ENCODE measurements around the gene ETF1. TPM values are rescaled to one million over a fixed set of nuclear protein-coding genes. Genes with fewer than 3 reads are reported as not detected.

Gene ETF1
- total and polyA plus RNA-seq, 9 of the 15 experiments (the other 6 are each of a cell fraction or from before 2014, with no cell fraction given), result 53.7 to 209 (median 164) TPM

DNA sequence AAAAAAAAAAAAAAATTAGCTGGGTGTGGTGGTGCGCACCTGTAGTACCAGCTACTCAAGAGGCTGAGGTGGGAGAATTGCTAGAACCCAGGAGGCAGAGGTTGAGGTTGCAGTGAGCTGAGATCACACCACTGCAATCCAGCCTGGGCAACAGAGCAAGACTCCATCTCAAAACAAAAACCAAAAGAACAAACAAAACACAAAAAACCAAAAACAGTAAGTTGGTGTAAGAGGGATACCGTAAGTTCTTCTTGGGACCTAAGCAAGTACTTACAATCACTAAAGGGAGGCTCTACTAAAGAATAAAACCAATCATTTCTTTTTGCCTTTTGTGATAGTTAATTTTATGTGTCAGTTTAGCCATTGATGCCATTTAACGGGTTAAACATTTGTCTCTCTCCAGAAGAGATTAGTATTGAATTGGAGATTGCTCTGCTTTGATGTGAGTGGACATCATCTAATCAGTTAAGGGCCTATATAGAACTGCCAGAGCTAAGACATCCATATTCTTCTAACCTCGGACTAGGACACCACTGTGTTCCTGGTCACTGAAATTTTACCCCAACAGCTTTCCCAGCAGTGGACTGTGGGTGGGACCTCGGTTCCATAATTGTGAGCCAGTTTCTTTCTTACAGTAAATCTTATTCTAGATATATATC is 10.5 kb upstream of the ETF1 start (continued):
- TF ChIP-seq, protein P1, sequence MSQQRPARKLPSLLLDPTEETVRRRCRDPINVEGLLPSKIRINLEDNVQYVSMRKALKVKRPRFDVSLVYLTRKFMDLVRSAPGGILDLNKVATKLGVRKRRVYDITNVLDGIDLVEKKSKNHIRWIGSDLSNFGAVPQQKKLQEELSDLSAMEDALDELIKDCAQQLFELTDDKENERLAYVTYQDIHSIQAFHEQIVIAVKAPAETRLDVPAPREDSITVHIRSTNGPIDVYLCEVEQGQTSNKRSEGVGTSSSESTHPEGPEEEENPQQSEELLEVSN (IDR thresholded peaks at IDR 0.05; ENCODE audit: borderline replicate concordance in 1 of 2, extremely low read depth in 1 of 2, insufficient read depth in 1 of 2, insufficient read length in 1 of 2, low read depth in 1 of 2, low read length in 1 of 2, poor library complexity in 1 of 2, severe bottlenecking in 1 of 2), result no peak
- TF ChIP-seq ZNF316 (IDR thresholded peaks at IDR 0.05) (no peak), CEBPB (tag; IDR thresholded peaks at IDR 0.05) (no peak), DMBX1 (CRISPR knock-in tag; IDR thresholded peaks at IDR 0.05; ENCODE audit: borderline replicate concordance) (no peak), MCM7 (IDR thresholded peaks at IDR 0.05) (no peak), MYC (IDR thresholded peaks at IDR 0.05; ENCODE audit: low read depth, low read length) (no peak), MYC (CRISPR knock-in tag; IDR thresholded peaks at IDR 0.05; ENCODE audit: borderline replicate concordance, low read depth) (no peak), TAL1 (IDR thresholded peaks at IDR 0.05) (no peak), HIVEP1 (CRISPR knock-in tag; IDR thresholded peaks at IDR 0.05) (no peak), ZNF778 (CRISPR knock-in tag; IDR thresholded peaks at IDR 0.05) (no peak), FOXP1 (CRISPR knock-in tag; IDR thresholded peaks at IDR 0.05) (no peak)
- TF ChIP-seq, protein P2, sequence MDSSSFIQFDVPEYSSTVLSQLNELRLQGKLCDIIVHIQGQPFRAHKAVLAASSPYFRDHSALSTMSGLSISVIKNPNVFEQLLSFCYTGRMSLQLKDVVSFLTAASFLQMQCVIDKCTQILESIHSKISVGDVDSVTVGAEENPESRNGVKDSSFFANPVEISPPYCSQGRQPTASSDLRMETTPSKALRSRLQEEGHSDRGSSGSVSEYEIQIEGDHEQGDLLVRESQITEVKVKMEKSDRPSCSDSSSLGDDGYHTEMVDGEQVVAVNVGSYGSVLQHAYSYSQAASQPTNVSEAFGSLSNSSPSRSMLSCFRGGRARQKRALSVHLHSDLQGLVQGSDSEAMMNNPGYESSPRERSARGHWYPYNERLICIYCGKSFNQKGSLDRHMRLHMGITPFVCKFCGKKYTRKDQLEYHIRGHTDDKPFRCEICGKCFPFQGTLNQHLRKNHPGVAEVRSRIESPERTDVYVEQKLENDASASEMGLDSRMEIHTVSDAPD (CRISPR knock-in tag; IDR thresholded peaks at IDR 0.05), result no peak
- TF ChIP-seq, protein P3, sequence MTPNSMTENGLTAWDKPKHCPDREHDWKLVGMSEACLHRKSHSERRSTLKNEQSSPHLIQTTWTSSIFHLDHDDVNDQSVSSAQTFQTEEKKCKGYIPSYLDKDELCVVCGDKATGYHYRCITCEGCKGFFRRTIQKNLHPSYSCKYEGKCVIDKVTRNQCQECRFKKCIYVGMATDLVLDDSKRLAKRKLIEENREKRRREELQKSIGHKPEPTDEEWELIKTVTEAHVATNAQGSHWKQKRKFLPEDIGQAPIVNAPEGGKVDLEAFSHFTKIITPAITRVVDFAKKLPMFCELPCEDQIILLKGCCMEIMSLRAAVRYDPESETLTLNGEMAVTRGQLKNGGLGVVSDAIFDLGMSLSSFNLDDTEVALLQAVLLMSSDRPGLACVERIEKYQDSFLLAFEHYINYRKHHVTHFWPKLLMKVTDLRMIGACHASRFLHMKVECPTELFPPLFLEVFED (CRISPR knock-in tag; conservative IDR thresholded peaks at IDR 0.05), result no peak
- TF ChIP-seq, protein P4, sequence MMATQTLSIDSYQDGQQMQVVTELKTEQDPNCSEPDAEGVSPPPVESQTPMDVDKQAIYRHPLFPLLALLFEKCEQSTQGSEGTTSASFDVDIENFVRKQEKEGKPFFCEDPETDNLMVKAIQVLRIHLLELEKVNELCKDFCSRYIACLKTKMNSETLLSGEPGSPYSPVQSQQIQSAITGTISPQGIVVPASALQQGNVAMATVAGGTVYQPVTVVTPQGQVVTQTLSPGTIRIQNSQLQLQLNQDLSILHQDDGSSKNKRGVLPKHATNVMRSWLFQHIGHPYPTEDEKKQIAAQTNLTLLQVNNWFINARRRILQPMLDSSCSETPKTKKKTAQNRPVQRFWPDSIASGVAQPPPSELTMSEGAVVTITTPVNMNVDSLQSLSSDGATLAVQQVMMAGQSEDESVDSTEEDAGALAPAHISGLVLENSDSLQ (IDR thresholded peaks at IDR 0.05), result no peak
- TF ChIP-seq, protein P5, sequence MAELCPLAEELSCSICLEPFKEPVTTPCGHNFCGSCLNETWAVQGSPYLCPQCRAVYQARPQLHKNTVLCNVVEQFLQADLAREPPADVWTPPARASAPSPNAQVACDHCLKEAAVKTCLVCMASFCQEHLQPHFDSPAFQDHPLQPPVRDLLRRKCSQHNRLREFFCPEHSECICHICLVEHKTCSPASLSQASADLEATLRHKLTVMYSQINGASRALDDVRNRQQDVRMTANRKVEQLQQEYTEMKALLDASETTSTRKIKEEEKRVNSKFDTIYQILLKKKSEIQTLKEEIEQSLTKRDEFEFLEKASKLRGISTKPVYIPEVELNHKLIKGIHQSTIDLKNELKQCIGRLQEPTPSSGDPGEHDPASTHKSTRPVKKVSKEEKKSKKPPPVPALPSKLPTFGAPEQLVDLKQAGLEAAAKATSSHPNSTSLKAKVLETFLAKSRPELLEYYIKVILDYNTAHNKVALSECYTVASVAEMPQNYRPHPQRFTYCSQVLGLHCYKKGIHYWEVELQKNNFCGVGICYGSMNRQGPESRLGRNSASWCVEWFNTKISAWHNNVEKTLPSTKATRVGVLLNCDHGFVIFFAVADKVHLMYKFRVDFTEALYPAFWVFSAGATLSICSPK (IDR thresholded peaks at IDR 0.05; ENCODE audit: borderline replicate concordance), result no peak
- TF ChIP-seq, protein P6, sequence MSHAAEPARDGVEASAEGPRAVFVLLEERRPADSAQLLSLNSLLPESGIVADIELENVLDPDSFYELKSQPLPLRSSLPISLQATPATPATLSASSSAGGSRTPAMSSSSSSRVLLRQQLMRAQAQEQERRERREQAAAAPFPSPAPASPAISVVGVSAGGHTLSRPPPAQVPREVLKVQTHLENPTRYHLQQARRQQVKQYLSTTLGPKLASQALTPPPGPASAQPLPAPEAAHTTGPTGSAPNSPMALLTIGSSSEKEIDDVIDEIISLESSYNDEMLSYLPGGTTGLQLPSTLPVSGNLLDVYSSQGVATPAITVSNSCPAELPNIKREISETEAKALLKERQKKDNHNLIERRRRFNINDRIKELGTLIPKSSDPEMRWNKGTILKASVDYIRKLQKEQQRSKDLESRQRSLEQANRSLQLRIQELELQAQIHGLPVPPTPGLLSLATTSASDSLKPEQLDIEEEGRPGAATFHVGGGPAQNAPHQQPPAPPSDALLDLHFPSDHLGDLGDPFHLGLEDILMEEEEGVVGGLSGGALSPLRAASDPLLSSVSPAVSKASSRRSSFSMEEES (CRISPR knock-in tag; IDR thresholded peaks at IDR 0.05), result no peak; the same call in 1 of the 2 replicates
- TF ChIP-seq, protein P7, sequence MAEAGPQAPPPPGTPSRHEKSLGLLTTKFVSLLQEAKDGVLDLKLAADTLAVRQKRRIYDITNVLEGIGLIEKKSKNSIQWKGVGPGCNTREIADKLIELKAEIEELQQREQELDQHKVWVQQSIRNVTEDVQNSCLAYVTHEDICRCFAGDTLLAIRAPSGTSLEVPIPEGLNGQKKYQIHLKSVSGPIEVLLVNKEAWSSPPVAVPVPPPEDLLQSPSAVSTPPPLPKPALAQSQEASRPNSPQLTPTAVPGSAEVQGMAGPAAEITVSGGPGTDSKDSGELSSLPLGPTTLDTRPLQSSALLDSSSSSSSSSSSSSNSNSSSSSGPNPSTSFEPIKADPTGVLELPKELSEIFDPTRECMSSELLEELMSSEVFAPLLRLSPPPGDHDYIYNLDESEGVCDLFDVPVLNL (CRISPR knock-in tag; IDR thresholded peaks at IDR 0.05; ENCODE audit: low read depth), result no peak
